Adrenal gland (tissue), 12 donors: Measurements from ENCODE around the gene CRX. TPM values are rescaled to one million over a fixed set of nuclear protein-coding genes. Genes with fewer than 3 reads are reported as not detected.
A peak's percentile ranks its signal among the peaks of the same experiment; 100 is the strongest.

ENCODE experiments used
- DNase-seq, 7 donors: peaks; one replicate each; pipeline ENCODE4 v3.0.0-alpha.2; 2019 to 2020
- H3K27ac ChIP-seq, 5 donors: fragments of 200-600 bp; sonication (generic) in 4 of 5; 1 replicate in 3 of 5; 2 replicates in 2 of 5; pipeline versions ENCODE4 v1.5.1 to v1.8.0; 2016 to 2020; ENCODE audit warnings: mild to moderate bottlenecking in 1 of 5
- H3K27me3 ChIP-seq: fragments of 200-600 bp; 2 replicates; pipeline ENCODE4 v1.8.0; 2021
- H3K36me3 ChIP-seq, 2 donors: fragments of 200-600 bp; replicated peaks in 1 of 2; 1 replicate in 1 of 2; 2 replicates in 1 of 2; pipeline versions ENCODE4 v1.5.1 to v1.8.0; 2018 to 2022
- H3K4me1 ChIP-seq, 2 donors: fragments of 200-600 bp; replicated peaks in 1 of 2; 1 replicate in 1 of 2; 2 replicates in 1 of 2; pipeline versions ENCODE4 v1.5.1 to v1.8.0; 2018 to 2021
- H3K4me3 ChIP-seq, 4 donors: fragments of 200-600 bp; sonication (generic) in 3 of 4; one replicate each; pipeline ENCODE4 v1.5.1; 2016 to 2018
- H3K9me3 ChIP-seq, 3 donors: fragments of 200-600 bp; sonication (generic) in 1 of 3; replicated peaks in 1 of 3; 1 replicate in 2 of 3; 2 replicates in 1 of 3; pipeline versions ENCODE4 v1.5.1 to v1.8.0; 2016 to 2021
- CTCF ChIP-seq, 6 experiments: fragments of 450-650 bp in 4 of 6; fragments of 200-600 bp in 2 of 6; sonication (generic) in 1 of 6; IDR thresholded peaks; 1 replicate in 5 of 6; 2 replicates in 1 of 6; pipeline versions ENCODE4 v1.5.1 to v1.8.0; 2016 to 2021; ENCODE audit warnings: antibody characterized with exemption in 6 of 6, mild to moderate bottlenecking in 2 of 6, moderate library complexity in 1 of 6
- POLR2A ChIP-seq, 2 donors: fragments of 450-650 bp; IDR thresholded peaks; one replicate each; pipeline ENCODE4 v1.6.1; 2017; ENCODE audit warnings: antibody characterized with exemption in 2 of 2, mild to moderate bottlenecking in 2 of 2, moderate library complexity in 1 of 2
- WGBS, 4 donors: extraction: QIAGEN DNeasy Blood & Tissue Kit in 2 of 4; methylation state at CpG; one replicate each; pipeline versions ENCODE4 v1.1.5 to v1.1.7; 2013 to 2017; 5-methylcytosine and 5-hydroxymethylcytosine counted together
- intact Hi-C, 2 donors: fragments of 100-400 bp; cut with DNase I; formaldehyde crosslinking; loops; one replicate each; pipeline versions ENCODE4 v1.14.1 to v1.15.0; 2022 to 2023
- polyA plus RNA-seq, 3 donors: library from polyadenylated mRNA; stranded (reverse); fragments of 200-250 nt in 2 of 3; fragments of 350-450 nt in 1 of 3; fragmentation: Illumina TruSeq in 1 of 3; extraction: RNeasy Lipid Tissue Mini Kit (QIAGEN cat#74804) in 1 of 3; gene quantifications; one replicate each; pipeline ENCODE4 v1.2.3, GENCODE V29; 2013 to 2014
- total RNA-seq, 9 donors: library from RNA; depleted of rRNA in 4 of 9; stranded (reverse); fragments of >200 nt in 4 of 9; fragments of 120-200 nt in 1 of 9; fragmentation: NEBNext Ultra II Directional in 1 of 9; extraction: Animal tissue kit (Norgen Biotek cat#: 25700) in 1 of 9; gene quantifications; one replicate each; pipeline versions ENCODE4 v1.1.0 to v1.2.4, GENCODE V29; 2013 to 2023
- donor health status: healthy with polysubstance abuse.
- donor health status: Bipolar disorder and iron deficiency.
- donor health status: DM: yes; HTN: yes; CAD: no.
- donor health status: DM: no; HTN: no; CAD: no.
- donor health status: DM: no; HTN: no; CAD: no.
- donor health status: DM: yes; HTN: yes; CAD: no.

CRX gene
- total and polyA plus RNA-seq, 12 donors, result 0.32 TPM; not detected in 11

- Histone ChIP-seq H3K4me3 (peak overlapping the region in 3 of 4 donors; percentile 70 to 85 (median 73)), H3K4me1 (peaks cover 0 to 24% of the 10 kb centered on the region in 2 donors), H3K9me3 (no peaks in the 10 kb centered on the region), H3K27ac (peak overlapping the region in 4 of 5 donors; percentile 55 to 95 (median 91)), H3K27me3 (no peaks in the 10 kb centered on the region), H3K36me3 (peaks cover 0 to 7% of the 10 kb centered on the region in 2 donors)
- TF ChIP-seq POLR2A (IDR thresholded peaks at IDR 0.05) (no peak), CTCF (IDR thresholded peaks at IDR 0.05) (no peak)
- DNase-seq, result peak in 2 of 7 donors; percentile 45 to 57
- 1 to 2% (median 1%) methylated on average over 7 to 20 of the region's 20 CpGs for WGBS, 4 donors
- intact Hi-C loops, result no loop called here
Measured at GRCh38 chr19:47778954-47779351, 42.8 kb upstream of the CRX start.

DNA sequence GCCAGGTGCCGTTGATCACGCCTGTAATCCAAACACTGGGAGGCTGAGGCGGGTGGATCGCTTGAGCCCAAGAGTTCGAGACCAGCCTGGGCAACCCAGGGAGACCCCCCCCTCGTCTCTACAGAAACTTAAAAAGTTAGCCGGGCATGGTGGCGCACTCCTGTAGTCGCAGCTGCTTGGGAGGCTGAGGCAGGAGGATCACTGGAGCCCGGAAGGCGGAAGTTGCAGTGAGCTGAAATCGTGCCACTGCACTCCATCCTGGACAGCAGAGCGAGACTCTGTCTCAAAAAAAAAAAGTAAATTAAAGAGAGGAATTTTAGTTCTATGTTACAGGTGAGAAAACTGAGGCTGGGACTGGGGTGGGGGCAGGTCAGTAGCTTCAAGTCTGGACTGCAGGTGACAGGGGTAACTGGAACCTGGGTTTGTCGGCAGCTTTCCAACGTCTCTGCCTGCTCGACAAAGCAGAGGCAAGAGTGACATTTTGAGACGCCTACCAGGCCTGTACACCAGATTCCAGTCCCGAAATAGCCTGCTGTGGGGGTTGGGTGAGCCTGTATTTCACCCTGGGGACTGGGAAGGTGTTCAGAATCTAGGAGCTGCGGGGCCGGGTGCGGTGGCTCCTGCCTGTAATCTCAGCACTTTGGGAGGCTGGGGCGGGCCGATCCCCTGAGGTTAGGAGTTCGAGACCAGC is 42.1 kb upstream of the CRX start:
- TF ChIP-seq CTCF (IDR thresholded peaks at IDR 0.05) (no peak), POLR2A (IDR thresholded peaks at IDR 0.05) (no peak)
- Histone ChIP-seq H3K36me3 (peaks cover 0 to 15% of the 10 kb centered on the region in 2 donors), H3K27me3 (no peaks in the 10 kb centered on the region), H3K4me3 (peak overlapping the region in 1 of 4 donors; percentile 85), H3K9me3 (no peaks in the 10 kb centered on the region), H3K27ac (peak overlapping the region in 2 of 5 donors; percentile 94 to 95), H3K4me1 (peaks cover 0 to 24% of the 10 kb centered on the region in 2 donors)
- intact Hi-C loops, result no loop called here
- no peak for DNase-seq
- whole genome bisulfite sequencing, 4 donors, result 68 to 79% (median 74%) methylated on average over 14 to 24 of the region's 24 CpGs

DNA sequence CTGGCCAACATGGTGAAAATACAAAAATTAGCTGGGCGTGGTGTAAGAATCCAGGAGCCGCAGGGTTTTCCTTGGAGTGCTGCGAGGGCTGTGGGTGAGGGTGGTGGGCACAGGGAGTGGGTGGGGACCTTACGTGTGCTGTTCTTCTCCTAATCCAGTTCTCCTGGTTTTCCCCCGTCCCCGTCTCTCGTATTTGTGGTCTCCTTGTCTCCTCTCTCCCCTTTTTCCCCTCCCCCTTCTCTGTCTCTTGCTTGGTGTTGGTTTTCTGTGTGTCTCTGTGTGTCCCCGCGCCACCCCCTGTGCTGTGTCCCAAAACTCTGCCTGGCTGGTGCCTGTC is 41.6 kb upstream of the CRX start:
- Histone ChIP-seq H3K27me3 (no peaks in the 10 kb centered on the region), H3K9me3 (no peaks in the 10 kb centered on the region), H3K4me1 (peaks cover 0 to 24% of the 10 kb centered on the region in 2 donors), H3K36me3 (peaks cover 0 to 19% of the 10 kb centered on the region in 2 donors), H3K4me3 (peak overlapping the region in 1 of 4 donors; percentile 85), H3K27ac (peak overlapping the region in 2 of 5 donors; percentile 94 to 95)
- TF ChIP-seq POLR2A (IDR thresholded peaks at IDR 0.05) (no peak), CTCF (IDR thresholded peaks at IDR 0.05) (no peak)
- DNase-seq, result no peak
- WGBS, 4 donors, result 78 to 90% (median 83%) methylated on average over 9 of the region's 9 CpGs
- intact Hi-C loops, result no loop called here

DNA sequence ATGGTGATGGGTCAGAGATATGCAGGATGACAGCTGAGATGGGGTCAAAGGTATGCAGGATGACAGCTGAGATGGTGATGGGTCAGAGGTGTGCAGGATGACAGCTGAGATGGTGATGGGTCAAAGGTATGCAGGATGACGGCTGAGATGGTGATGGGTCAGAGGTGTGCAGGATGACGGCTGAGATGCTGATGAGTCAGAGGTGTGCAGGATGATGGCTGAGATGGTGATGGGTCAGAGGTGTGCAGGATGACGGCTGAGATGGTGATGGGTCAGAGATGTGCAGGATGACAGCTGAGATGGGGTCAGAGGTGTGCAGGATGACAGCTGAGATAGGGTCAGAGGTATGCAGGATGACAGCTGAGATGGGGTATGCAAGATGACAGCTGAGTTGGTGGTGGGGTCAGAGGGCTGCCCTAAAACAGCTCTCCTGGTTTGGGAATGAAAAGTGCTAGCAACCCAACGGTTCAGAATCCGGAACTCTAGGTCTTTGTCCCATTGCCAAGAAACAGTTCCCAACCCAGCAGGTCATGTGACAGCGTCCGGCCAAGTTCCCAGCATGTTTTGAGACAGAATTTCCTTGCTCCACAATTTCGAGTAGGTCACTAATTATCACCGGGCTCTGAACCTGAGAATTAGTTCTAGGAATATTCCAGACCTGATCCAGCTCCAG is 40.0 kb upstream of the CRX start:
- WGBS, 4 donors, result 50 to 69% (median 56%) methylated on average over 9 of the region's 9 CpGs
- TF ChIP-seq POLR2A (IDR thresholded peaks at IDR 0.05) (no peak), CTCF (IDR thresholded peaks at IDR 0.05) (no peak)
- H3K27me3 ChIP-seq, result no peaks in the 10 kb centered on the region
- DNase-seq, result peak in 4 of 7 donors; percentile 29 to 38 (median 36)
- H3K9me3 ChIP-seq, result no peaks in the 10 kb centered on the region
- peaks cover 0 to 27% of the 10 kb centered on the region in 2 donors for H3K36me3 ChIP-seq
- peaks cover 0 to 24% of the 10 kb centered on the region in 2 donors for H3K4me1 ChIP-seq
- no peak overlapping the region for H3K4me3 ChIP-seq
- peak overlapping the region in 2 of 5 donors; percentile 11 to 17 for H3K27ac ChIP-seq
- intact Hi-C loops, result no loop called here
